ENCODE results near the gene DGCR2.
A peak's percentile ranks its signal among the peaks of the same experiment; 100 is the strongest.

Gene DGCR2

GRCh38 chr22:19127329-19128008 is 5.3 kb upstream of the DGCR2 start:
- no peak for DNase-seq (ENCODE audit: low read depth)

GRCh38 chr22:19126309-19127273 is 4.4 kb upstream of the DGCR2 start:
- DNase-seq (ENCODE audit: low read depth), result no peak

- DNase-seq (ENCODE audit: low read depth), result no peak
Measured at GRCh38 chr22:19125474-19126308, 3.5 kb upstream of the DGCR2 start.

- DNase-seq (ENCODE audit: low read depth), result no peak
Measured at GRCh38 chr22:19125011-19125410, 2.8 kb upstream of the DGCR2 start.

- no peak for DNase-seq (ENCODE audit: low read depth)
Measured at GRCh38 chr22:19124377-19124776, 2.2 kb upstream of the DGCR2 start.

- DNase-seq (ENCODE audit: low read depth), result no peak
Measured at GRCh38 chr22:19123936-19124335, 1.7 kb upstream of the DGCR2 start.

GRCh38 chr22:19122752-19123492 is 710 bp upstream of the DGCR2 start:
- DNase-seq (ENCODE audit: low read depth), result no peak

- peak; percentile 19 for DNase-seq (ENCODE audit: low read depth)
Measured at GRCh38 chr22:19121631-19122142, 525 bp downstream of the DGCR2 start.

GRCh38 chr22:19120829-19121630 is 1.2 kb downstream of the DGCR2 start:
- DNase-seq (ENCODE audit: low read depth), result no peak

GRCh38 chr22:19119949-19120348 is 2.3 kb downstream of the DGCR2 start:
- no peak for DNase-seq (ENCODE audit: low read depth)

GRCh38 chr22:19118329-19118880 is 3.8 kb downstream of the DGCR2 start:
- no peak for DNase-seq (ENCODE audit: low read depth)

GRCh38 chr22:19117111-19117512 is 5.1 kb downstream of the DGCR2 start:
- DNase-seq (ENCODE audit: low read depth), result no peak

GRCh38 chr22:19115628-19116027 is 6.6 kb downstream of the DGCR2 start:
- no peak for DNase-seq (ENCODE audit: low read depth)

- no peak for DNase-seq (ENCODE audit: low read depth)
Measured at GRCh38 chr22:19114984-19115552, 7.1 kb downstream of the DGCR2 start.

- DNase-seq (ENCODE audit: low read depth), result no peak
Measured at GRCh38 chr22:19113429-19113828, 8.8 kb downstream of the DGCR2 start.

GRCh38 chr22:19111584-19111983 is 10.6 kb downstream of the DGCR2 start:
- no peak for DNase-seq (ENCODE audit: low read depth)

- DNase-seq (ENCODE audit: low read depth), result no peak
Measured at GRCh38 chr22:19111140-19111539, 11.1 kb downstream of the DGCR2 start.

GRCh38 chr22:19110646-19111045 is 11.6 kb downstream of the DGCR2 start:
- DNase-seq (ENCODE audit: low read depth), result no peak

GRCh38 chr22:19110064-19110458 is 12.2 kb downstream of the DGCR2 start:
- DNase-seq (ENCODE audit: low read depth), result no peak

Measured in stimulated activated CD8-positive, alpha-beta memory T cell treated with anti-CD3 and anti-CD28 coated beads, Interleukin-12 subunit alpha, Interleukin-12 subunit beta, amount 100 ng/mL, for 4 hours (primary cell).